ENCODE measurements around the gene NABP2. TPM values are rescaled to one million over a fixed set of nuclear protein-coding genes. Genes with fewer than 3 reads are reported as not detected.
A peak's percentile ranks its signal among the peaks of the same experiment; 100 is the strongest.

Gene NABP2
- polyA plus RNA-seq, 3 donors: 2.7 to 10.1 (median 3.2) TPM

DNA sequence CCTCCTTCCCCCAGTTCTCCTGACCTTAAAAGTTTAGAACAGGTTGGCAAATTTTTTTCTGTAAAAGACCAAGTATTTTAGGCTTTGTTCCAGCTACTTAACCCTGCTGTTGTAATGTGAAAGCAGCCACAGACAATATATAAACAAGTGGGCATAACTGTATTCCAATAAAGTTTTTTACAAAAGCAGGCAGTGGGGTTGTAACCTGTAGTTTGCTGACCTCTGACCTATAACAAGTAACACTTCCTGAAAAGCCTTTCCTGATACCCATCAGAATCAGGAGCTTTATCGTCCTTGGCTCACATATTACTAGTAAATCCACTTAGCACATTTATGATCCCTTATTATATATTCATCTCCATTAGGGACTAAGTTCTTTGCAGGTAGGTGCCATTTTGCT is 21.8 kb upstream of the NABP2 start:
- H3K27me3 ChIP-seq (ENCODE audit: control insufficient read depth in 2 of 2, insufficient read depth in 2 of 2, low read length in 2 of 2): no peaks in the 10 kb centered on the region
- no peak overlapping the region for H2AFZ ChIP-seq (ENCODE audit: insufficient read depth, low read depth, low read length, poor library complexity, severe bottlenecking)
- no CpG with 5 or more reads among the region's 1 CpG for WGBS (ENCODE audit: insufficient coverage)
- peaks cover 16% of the 10 kb centered on the region for H4K20me1 ChIP-seq (ENCODE audit: insufficient read depth, low read length)
- TF ChIP-seq CTCF (IDR thresholded peaks at IDR 0.05): no peak
- Mint-ChIP-seq H3K9me3 (no peaks in the 10 kb centered on the region), H3K27me3 (ENCODE audit: low read depth in 3 of 3) (peaks cover 0 to 2% (median 0%) of the 10 kb centered on the region in 3 donors), H3K4me1 (peaks cover 2% of the 10 kb centered on the region), H3K4me3 (no peak overlapping the region), H3K27ac (no peak overlapping the region), H3K36me3 (peaks cover 30 to 34% of the 10 kb centered on the region in 2 donors)
- no peaks in the 10 kb centered on the region for H3K79me2 ChIP-seq (ENCODE audit: insufficient read depth, low read length)
- H3K27ac ChIP-seq (ENCODE audit: low read depth in 1 of 2, low read length in 2 of 2): peak overlapping the region in 1 of 2 donors; percentile 26
- H3K4me2 ChIP-seq (replicated peaks; ENCODE audit: extremely low read depth, low read length, poor library complexity, severe bottlenecking): no peak overlapping the region
- no peak overlapping the region for H3K9ac ChIP-seq (ENCODE audit: insufficient read depth, low read length, poor library complexity, severe bottlenecking)
- H3K4me1 ChIP-seq (ENCODE audit: control insufficient read depth in 1 of 2, insufficient read depth in 2 of 2, low read length in 2 of 2): no peaks in the 10 kb centered on the region
- peaks cover 30 to 36% of the 10 kb centered on the region in 2 donors for H3K36me3 ChIP-seq (replicated peaks in 1 of 2; ENCODE audit: control insufficient read depth in 1 of 2, insufficient read depth in 2 of 2, low read length in 2 of 2)
- no peak overlapping the region for H3K4me3 ChIP-seq (replicated peaks in 1 of 3; ENCODE audit: low read depth in 2 of 3, low read length in 3 of 3)
- intact Hi-C loops (cut with micrococcal nuclease): no loop called here
- DNase-seq: no peak
- H3K9me3 ChIP-seq (replicated peaks in 1 of 2; ENCODE audit: control insufficient read depth in 1 of 2, insufficient read depth in 1 of 2, low read length in 2 of 2): no peaks in the 10 kb centered on the region

DNA sequence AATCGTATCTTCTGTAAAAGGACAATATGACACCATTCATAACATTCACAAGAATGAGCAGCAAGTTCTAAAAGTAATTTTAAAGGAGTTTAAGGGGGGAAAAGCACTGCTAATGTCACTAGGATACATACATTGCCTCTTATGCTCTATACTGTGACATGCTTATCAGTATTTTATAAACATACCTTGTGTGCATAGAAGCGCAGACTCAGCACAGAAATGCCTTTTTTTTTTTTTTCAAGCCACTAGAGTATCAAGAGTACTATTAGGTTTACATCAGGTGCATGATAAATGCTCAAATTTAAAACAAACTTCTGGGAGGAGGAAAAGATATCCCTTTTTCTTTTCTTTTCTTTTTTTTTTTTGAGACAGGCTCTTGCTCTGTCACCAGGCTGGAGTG is 21.3 kb upstream of the NABP2 start:
- Histone ChIP-seq H3K9me3 (replicated peaks in 1 of 2; ENCODE audit: control insufficient read depth in 1 of 2, insufficient read depth in 1 of 2, low read length in 2 of 2) (no peaks in the 10 kb centered on the region), H3K9ac (ENCODE audit: insufficient read depth, low read length, poor library complexity, severe bottlenecking) (no peak overlapping the region), H3K4me3 (replicated peaks in 1 of 3; ENCODE audit: low read depth in 2 of 3, low read length in 3 of 3) (no peak overlapping the region), H3K27me3 (ENCODE audit: control insufficient read depth in 2 of 2, insufficient read depth in 2 of 2, low read length in 2 of 2) (no peaks in the 10 kb centered on the region), H3K27ac (ENCODE audit: low read depth in 1 of 2, low read length in 2 of 2) (peak overlapping the region in 1 of 2 donors; percentile 26), H3K4me2 (replicated peaks; ENCODE audit: extremely low read depth, low read length, poor library complexity, severe bottlenecking) (no peak overlapping the region), H2AFZ (ENCODE audit: insufficient read depth, low read depth, low read length, poor library complexity, severe bottlenecking) (no peak overlapping the region), H3K36me3 (replicated peaks in 1 of 2; ENCODE audit: control insufficient read depth in 1 of 2, insufficient read depth in 2 of 2, low read length in 2 of 2) (peaks cover 35 to 41% of the 10 kb centered on the region in 2 donors), H3K79me2 (ENCODE audit: insufficient read depth, low read length) (no peaks in the 10 kb centered on the region), H4K20me1 (ENCODE audit: insufficient read depth, low read length) (peaks cover 16% of the 10 kb centered on the region), H3K4me1 (ENCODE audit: control insufficient read depth in 1 of 2, insufficient read depth in 2 of 2, low read length in 2 of 2) (no peaks in the 10 kb centered on the region)
- no peak for DNase-seq
- peaks cover 0 to 2% (median 0%) of the 10 kb centered on the region in 3 donors for H3K27me3 Mint-ChIP-seq (ENCODE audit: low read depth in 3 of 3)
- H3K4me3 Mint-ChIP-seq: no peak overlapping the region
- intact Hi-C loops (cut with micrococcal nuclease): no loop called here
- TF ChIP-seq CTCF (IDR thresholded peaks at IDR 0.05): no peak
- H3K36me3 Mint-ChIP-seq: peaks cover 34 to 38% of the 10 kb centered on the region in 2 donors
- WGBS (ENCODE audit: insufficient coverage): no CpG with 5 or more reads among the region's 2 CpGs
- no peaks in the 10 kb centered on the region for H3K9me3 Mint-ChIP-seq
- peaks cover 2% of the 10 kb centered on the region for H3K4me1 Mint-ChIP-seq
- H3K27ac Mint-ChIP-seq: peak overlapping the region in 1 of 7 donors; percentile 18

Data from CD14-positive monocyte (primary cell).